ENCODE data around the gene SEPTIN1. TPM values are rescaled to one million over a fixed set of nuclear protein-coding genes. Genes with fewer than 3 reads are reported as not detected.

SEPTIN1 gene
- polyA plus RNA-seq, 1 experiment: not detected

GRCh38 chr16:30357085-30357714, 25.2 kb downstream of the SEPTIN1 start:
- DNase-seq (ENCODE audit: low read depth, low spot score): no peak
- H3K9me3 ChIP-seq (ENCODE audit: control insufficient read depth, insufficient read depth, low read length): no peaks in the 10 kb centered on the region; the same call in 1 of the 2 replicates
- no peaks in the 10 kb centered on the region for H3K27me3 ChIP-seq (ENCODE audit: control insufficient read depth, insufficient read depth, low read length)
- H3K27ac ChIP-seq (ENCODE audit: low read depth, low read length): no peak overlapping the region
- ChIA-PET CTCF (no interaction called here), POLR2A (interaction anchor here (0.7 kb wide), 1 partner anchor 50 kb away, joined by 5 read pairs; no protein-coding TSS in a partner anchor)
- H3K4me3 ChIP-seq (ENCODE audit: low read depth, low read length): no peak overlapping the region
- TF ChIP-seq, protein P1, sequence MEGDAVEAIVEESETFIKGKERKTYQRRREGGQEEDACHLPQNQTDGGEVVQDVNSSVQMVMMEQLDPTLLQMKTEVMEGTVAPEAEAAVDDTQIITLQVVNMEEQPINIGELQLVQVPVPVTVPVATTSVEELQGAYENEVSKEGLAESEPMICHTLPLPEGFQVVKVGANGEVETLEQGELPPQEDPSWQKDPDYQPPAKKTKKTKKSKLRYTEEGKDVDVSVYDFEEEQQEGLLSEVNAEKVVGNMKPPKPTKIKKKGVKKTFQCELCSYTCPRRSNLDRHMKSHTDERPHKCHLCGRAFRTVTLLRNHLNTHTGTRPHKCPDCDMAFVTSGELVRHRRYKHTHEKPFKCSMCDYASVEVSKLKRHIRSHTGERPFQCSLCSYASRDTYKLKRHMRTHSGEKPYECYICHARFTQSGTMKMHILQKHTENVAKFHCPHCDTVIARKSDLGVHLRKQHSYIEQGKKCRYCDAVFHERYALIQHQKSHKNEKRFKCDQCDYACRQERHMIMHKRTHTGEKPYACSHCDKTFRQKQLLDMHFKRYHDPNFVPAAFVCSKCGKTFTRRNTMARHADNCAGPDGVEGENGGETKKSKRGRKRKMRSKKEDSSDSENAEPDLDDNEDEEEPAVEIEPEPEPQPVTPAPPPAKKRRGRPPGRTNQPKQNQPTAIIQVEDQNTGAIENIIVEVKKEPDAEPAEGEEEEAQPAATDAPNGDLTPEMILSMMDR (IDR thresholded peaks at IDR 0.05; ENCODE audit: low read depth, low read length): no peak

- POLR2A ChIA-PET: interaction anchor here (0.7 kb wide), 1 partner anchor 50 kb away, joined by 5 read pairs; no protein-coding TSS in a partner anchor
- Histone ChIP-seq H3K4me3 (ENCODE audit: low read depth, low read length) (no peak overlapping the region), H3K27me3 (ENCODE audit: control insufficient read depth, insufficient read depth, low read length) (no peaks in the 10 kb centered on the region), H3K27ac (ENCODE audit: low read depth, low read length) (peak overlapping the region; percentile 100), H3K9me3 (ENCODE audit: control insufficient read depth, insufficient read depth, low read length) (no peaks in the 10 kb centered on the region; the same call in 1 of the 2 replicates)
- CTCF ChIA-PET: no interaction called here
- TF ChIP-seq, protein P1 (IDR thresholded peaks at IDR 0.05; ENCODE audit: low read depth, low read length): no peak
- no peak for DNase-seq (ENCODE audit: low read depth, low spot score)
Measured at GRCh38 chr16:30356401-30357084, 25.8 kb downstream of the SEPTIN1 start.

DNA sequence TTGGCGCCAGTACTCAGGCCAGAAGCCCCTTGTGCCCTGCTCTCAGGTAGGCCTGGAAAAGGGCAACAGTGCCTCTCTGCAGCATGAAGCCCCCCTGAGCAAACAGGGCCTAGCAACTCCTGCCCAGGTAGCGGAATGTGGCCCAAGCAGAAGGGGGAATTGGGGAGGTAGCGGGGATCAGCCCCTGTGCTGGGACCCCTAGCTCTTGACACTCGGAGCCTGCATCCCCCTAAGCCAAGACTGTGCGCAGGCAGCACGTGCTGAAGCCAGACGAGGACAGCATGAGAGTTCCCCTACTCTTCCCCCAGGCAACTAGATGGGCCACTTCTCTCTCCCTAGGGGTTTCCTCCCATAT, 26.4 kb downstream of the SEPTIN1 start:
- CTCF ChIA-PET: no interaction called here
- POLR2A ChIA-PET: interaction anchor here (0.7 to 2.0 kb wide), 4 partner anchors 15 to 303 kb away, joined by 3 to 9 read pairs (median 4); partner anchors contain the start of genes TBC1D10B and ZNF771

GRCh38 chr16:30355144-30355953, 27.0 kb downstream of the SEPTIN1 start, which contains the start of gene CD2BP2:
CD2BP2 (minus strand) TSS chr16:30355308; CDS start chr16:30354681, 627 bp downstream.
- peak within 1 kb of the TSS; percentile 100 for H3K27ac ChIP-seq (ENCODE audit: low read depth, low read length)
- POLR2A ChIA-PET: interaction anchor here (0.7 to 2.0 kb wide), 4 partner anchors 15 to 304 kb away, joined by 3 to 9 read pairs (median 4); partner anchors contain the start of genes TBC1D10B and ZNF771
- CTCF ChIA-PET: interaction anchor here (1.1 kb wide), 1 partner anchor 54 kb away, joined by 3 read pairs; no protein-coding TSS in a partner anchor
- H3K4me3 ChIP-seq (ENCODE audit: low read depth, low read length): peak within 1 kb of the TSS; percentile 98
- TF ChIP-seq, protein P1 (IDR thresholded peaks at IDR 0.05; ENCODE audit: low read depth, low read length): 0 out of 2 replicates have a peak, but pooled peaks have one; percentile 19
- H3K9me3 ChIP-seq (ENCODE audit: control insufficient read depth, insufficient read depth, low read length): no peaks in the 10 kb centered on the region; the same call in 1 of the 2 replicates
- no peaks in the 10 kb centered on the region for H3K27me3 ChIP-seq (ENCODE audit: control insufficient read depth, insufficient read depth, low read length)
- peak; percentile 99 for DNase-seq (ENCODE audit: low read depth, low spot score)

More for the DNA sequence above, 26.4 kb downstream of the SEPTIN1 start:
- no peak for DNase-seq (ENCODE audit: low read depth, low spot score)
- peak overlapping the region; percentile 100 for H3K27ac ChIP-seq (ENCODE audit: low read depth, low read length)
- peak overlapping the region; percentile 70 for H3K4me3 ChIP-seq (ENCODE audit: low read depth, low read length)
- no peaks in the 10 kb centered on the region; the same call in 1 of the 2 replicates for H3K9me3 ChIP-seq (ENCODE audit: control insufficient read depth, insufficient read depth, low read length)
- H3K27me3 ChIP-seq (ENCODE audit: control insufficient read depth, insufficient read depth, low read length): no peaks in the 10 kb centered on the region
- TF ChIP-seq, protein P1 (IDR thresholded peaks at IDR 0.05; ENCODE audit: low read depth, low read length): no peak

All from AG04450 (cell line).